GM21529 (cell line): Measurements from ENCODE around the gene RADIL.

Source experiments
- ATAC-seq: cut with Tn5 transposase; IDR thresholded peaks from one replicate; pipeline ENCODE4 v1.9.1; 2021; ENCODE audit not compliant: unreplicated experiment

Gene RADIL

DNA sequence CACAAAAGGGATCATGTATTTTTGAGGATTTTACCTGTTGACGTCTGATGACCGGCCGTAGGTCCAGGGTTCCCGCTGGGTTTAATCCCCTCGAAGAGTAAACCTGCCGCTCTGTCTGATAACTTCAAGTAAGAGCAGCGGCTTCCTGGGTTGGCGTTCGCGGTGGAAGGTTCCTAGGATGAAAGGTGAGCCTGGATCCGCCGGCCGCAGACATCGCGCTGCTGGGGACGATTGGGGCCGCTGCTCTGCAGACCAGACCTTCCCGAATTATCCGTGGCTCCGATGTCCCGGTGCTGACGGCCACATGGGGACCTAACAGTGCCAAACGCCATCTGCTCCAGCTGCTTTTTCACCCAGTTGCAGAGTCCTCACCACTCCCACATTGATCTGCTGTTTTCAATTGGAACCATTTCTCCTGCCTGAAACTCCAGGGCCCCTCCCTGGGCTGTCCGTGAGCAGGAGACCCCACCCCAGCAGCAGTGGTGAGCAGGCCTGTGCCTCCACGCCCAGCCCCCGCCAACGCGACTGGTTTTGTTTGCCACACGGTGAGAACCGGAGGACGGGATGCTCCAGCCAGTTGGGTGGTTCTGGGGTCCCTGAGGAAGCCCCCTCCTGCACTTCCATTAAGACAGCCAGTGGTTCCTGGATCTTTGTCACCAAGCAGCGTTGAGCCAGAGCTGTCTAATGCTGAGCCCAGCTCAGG is 120.3 kb downstream of the RADIL start:
- no peak for ATAC-seq

DNA sequence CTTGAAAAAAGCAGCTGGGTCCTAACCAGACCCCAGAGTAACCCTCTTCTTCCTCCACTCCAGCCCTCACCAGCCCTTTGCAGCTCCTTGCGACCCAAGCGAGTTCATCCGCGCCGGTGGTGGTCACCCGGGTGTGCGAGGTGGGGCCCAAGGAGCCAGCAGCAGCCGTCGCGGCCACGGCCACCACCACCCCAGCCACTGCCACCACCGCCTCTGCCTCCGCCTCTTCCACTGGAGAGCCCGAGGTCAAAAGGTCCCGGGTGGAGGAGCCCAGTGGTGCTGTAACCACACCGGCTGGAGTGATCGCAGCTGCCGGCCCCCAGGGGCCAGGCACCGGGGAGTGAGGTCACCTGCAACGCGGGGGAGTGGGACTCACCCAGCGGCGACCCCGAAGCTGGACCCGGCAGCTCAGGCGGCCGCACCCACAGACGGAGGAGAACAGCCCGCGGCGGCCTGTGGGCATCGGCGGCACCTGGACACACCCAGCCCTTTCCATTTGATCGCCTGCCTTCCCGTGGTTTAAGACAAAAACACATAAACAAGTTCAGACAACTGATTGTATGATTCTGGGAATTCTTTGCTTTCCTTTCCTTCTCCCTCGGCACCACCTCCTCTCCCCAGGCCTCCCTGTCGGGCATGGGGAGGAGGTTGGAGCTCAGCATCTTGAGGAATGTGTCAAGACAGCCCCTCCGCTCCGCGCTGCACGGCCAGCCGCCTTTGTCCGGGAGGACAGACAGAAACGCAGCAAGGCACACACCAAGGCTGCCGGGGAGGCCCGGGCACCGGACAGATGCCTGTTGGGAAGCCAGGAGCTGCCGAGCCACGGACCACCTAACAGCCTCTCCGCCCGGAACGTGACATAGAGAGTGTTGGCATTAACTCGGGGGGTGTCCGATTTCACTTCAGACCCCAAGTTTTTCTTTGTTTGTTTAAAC is 121.1 kb downstream of the RADIL start:
- no peak for ATAC-seq

DNA sequence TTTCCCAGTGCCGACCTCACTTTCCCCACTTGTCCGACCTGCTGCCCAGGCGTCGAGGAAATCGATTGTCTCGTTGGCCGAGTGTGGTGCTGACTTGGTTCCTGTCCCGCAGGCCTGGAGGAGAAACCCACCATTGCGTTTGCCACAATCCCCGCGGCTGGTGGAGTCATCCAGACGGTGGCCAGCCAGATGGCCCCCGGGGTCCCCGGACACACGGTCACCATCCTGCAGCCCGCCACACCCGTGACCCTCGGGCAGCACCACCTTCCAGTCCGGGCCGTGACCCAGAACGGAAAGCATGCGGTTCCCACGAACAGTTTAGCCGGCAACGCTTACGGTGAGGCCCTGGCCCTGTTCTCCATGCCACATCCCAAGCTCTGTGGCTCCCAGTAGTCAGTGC is 122.6 kb downstream of the RADIL start:
- no peak for ATAC-seq

GRCh38 chr7:4759211-4759610 is 124.3 kb downstream of the RADIL start:
- no peak for ATAC-seq

DNA sequence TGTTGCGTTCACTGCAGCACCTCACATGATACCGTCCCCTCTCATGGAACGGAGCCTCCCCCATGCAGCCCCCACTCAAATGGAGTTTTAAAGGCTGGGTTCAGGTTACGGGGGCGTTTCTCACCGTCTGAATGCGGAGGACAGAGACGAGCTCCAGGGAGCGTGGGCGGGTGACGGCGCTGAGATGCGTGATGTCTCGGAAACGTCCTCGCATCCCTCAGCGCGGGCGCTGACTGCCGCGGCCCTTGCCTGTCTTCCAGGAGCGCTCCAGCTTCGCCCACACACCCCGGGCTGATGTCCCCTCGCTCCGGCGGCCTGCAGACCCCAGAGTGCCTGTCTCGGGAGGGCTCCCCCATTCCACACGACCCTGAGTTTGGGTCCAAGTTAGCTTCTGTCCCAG is 124.7 kb downstream of the RADIL start:
- no peak for ATAC-seq

GRCh38 chr7:4758111-4758510 is 125.4 kb downstream of the RADIL start:
- ATAC-seq: no peak

DNA sequence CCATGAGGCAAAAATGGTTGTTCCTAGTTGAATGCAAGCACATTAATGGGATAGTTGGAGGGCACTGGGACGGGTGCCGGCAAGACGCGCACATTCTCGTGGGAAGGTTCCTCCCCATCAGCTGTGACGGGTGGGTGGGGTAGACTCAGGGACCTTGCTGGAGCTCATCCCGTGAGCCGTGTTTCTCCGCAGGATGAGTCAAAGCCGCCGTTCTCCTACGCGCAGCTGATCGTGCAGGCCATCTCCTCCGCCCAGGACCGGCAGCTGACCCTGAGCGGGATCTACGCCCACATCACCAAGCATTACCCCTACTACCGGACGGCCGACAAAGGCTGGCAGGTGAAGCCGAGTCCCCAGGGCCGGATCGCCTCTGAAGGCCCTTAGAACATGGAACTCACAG is 128.5 kb downstream of the RADIL start:
- ATAC-seq: no peak

GRCh38 chr7:4754433-4755010 is 129.0 kb downstream of the RADIL start:
- no peak for ATAC-seq

DNA sequence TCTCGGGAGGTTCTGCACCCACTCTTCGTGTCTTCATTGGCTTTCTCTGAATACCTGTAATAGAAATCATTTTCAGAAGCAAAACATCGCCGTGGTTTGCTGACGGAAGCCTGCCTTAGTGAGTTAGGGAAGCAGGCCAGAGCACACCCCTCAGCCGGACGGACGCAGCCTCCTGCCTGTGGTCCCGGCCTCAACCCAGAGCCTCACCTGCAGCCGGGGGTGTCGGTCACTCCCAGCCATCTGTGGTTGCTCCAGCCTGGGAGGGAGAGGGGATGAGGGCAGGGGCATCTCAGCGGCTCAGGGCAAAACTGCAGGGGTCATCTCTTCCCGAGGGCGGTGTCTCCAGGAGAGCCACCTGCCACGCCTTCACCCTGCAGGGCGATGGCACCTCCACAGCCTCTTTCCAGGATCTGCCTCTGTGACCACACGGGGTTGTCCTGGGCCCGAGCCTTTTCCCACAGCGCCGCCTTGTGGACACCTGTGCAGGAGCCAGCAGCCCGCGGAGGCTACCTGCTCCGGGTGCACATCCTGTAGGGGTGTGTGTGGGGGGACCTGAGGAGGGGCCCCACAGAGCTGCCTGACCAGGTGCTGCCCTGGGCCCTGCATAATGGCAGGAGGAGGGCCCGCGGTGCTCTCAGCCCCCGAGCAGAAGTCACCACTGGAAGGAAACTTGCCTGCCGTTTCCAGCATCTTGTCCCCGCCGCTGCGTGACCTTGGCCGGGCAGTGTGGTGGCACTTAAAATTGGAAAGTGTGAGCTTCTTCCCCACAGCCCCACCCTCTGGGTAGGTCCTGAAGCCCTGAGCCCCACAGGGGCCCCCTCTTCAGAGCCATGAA is 129.7 kb downstream of the RADIL start:
- ATAC-seq: peak; percentile 85

GRCh38 chr7:4751398-4751947 is 132.0 kb downstream of the RADIL start:
- no peak for ATAC-seq

GRCh38 chr7:4749798-4750197 is 133.7 kb downstream of the RADIL start:
- no peak for ATAC-seq

DNA sequence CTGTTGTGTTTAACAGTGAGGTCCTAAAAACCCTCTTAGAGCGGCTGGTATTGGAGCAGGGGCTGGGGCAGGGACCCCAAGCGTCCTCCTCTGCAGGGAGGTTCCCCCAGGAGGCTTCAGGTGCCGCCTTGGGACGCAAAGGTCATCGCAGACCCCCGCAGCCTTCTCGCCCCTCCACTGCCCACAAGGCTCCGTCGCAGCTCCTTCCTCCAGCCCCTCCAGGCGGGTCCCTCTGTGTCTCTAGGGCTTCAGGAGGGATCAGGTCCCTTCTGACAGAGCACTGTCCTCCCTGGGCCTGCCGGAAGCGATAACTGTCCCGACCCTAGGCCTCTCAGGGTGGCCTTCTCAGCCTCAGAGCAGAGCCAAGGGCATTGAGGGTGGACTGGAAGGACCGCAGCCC is 134.2 kb downstream of the RADIL start:
- no peak for ATAC-seq
